ENCODE data around the gene GFRAL.
"Not testable (repeated sequence)": the region's sequence is repeated elsewhere in the genome, so short reads cannot be mapped to it uniquely, and the experiment has no call there.

The GFRAL gene

GRCh38 chr6:55327169-55327568, at the start of gene GFRAL:
Gene GFRAL (plus strand): TSS chr6:55327469. CDS start chr6:55327555, 86 bp downstream.
- Histone ChIP-seq H3K4me3 (ENCODE audit: low read depth in 1 of 2, low read length in 2 of 2) (no peak within 1 kb of the TSS), H3K9ac (ENCODE audit: low read length) (no peak within 1 kb of the TSS), H3K4me1 (ENCODE audit: insufficient read depth, low read length) (no peaks in the 10 kb centered on the region), H3K27ac (ENCODE audit: low read depth, low read length) (no peak within 1 kb of the TSS), H3K27me3 (ENCODE audit: control insufficient read depth in 1 of 2, insufficient read depth in 2 of 2, low read length in 2 of 2) (no peaks in the 10 kb centered on the region), H3K9me3 (ENCODE audit: low read length) (no peaks in the 10 kb centered on the region), H3K36me3 (ENCODE audit: insufficient read depth, low read length) (no peaks in the 10 kb centered on the region)

- Histone ChIP-seq H3K9me3 (ENCODE audit: low read length) (no peaks in the 10 kb centered on the region), H3K4me1 (ENCODE audit: insufficient read depth, low read length) (no peaks in the 10 kb centered on the region), H3K27ac (ENCODE audit: low read depth, low read length) (no peak overlapping the region), H3K9ac (ENCODE audit: low read length) (no peak overlapping the region), H3K27me3 (ENCODE audit: control insufficient read depth in 1 of 2, insufficient read depth in 2 of 2, low read length in 2 of 2) (no peaks in the 10 kb centered on the region), H3K36me3 (ENCODE audit: insufficient read depth, low read length) (no peaks in the 10 kb centered on the region), H3K4me3 (ENCODE audit: low read depth in 1 of 2, low read length in 2 of 2) (no peak overlapping the region)
These were observed 49.6 kb upstream of the GFRAL start for GRCh38 chr6:55277646-55278045.

- no peak overlapping the region for H3K27ac ChIP-seq (ENCODE audit: low read depth, low read length)
- no peaks in the 10 kb centered on the region for H3K27me3 ChIP-seq (ENCODE audit: control insufficient read depth in 1 of 2, insufficient read depth in 2 of 2, low read length in 2 of 2)
- no peaks in the 10 kb centered on the region for H3K9me3 ChIP-seq (ENCODE audit: low read length)
- no peaks in the 10 kb centered on the region for H3K4me1 ChIP-seq (ENCODE audit: insufficient read depth, low read length)
- H3K9ac ChIP-seq (ENCODE audit: low read length) = no peak overlapping the region
- no peaks in the 10 kb centered on the region for H3K36me3 ChIP-seq (ENCODE audit: insufficient read depth, low read length)
- no peak overlapping the region for H3K4me3 ChIP-seq (ENCODE audit: low read depth in 1 of 2, low read length in 2 of 2)
These were observed 46.1 kb upstream of the GFRAL start for GRCh38 chr6:55281215-55281614.

GRCh38 chr6:55282115-55282514, 45.2 kb upstream of the GFRAL start:
- Histone ChIP-seq H3K27me3 (ENCODE audit: control insufficient read depth in 1 of 2, insufficient read depth in 2 of 2, low read length in 2 of 2) (no peaks in the 10 kb centered on the region), H3K9me3 (ENCODE audit: low read length) (no peaks in the 10 kb centered on the region), H3K27ac (ENCODE audit: low read depth, low read length) (no peak overlapping the region), H3K4me1 (ENCODE audit: insufficient read depth, low read length) (no peaks in the 10 kb centered on the region), H3K4me3 (ENCODE audit: low read depth in 1 of 2, low read length in 2 of 2) (no peak overlapping the region), H3K9ac (ENCODE audit: low read length) (no peak overlapping the region), H3K36me3 (ENCODE audit: insufficient read depth, low read length) (no peaks in the 10 kb centered on the region)

GRCh38 chr6:55286824-55287223, 40.4 kb upstream of the GFRAL start:
- no peaks in the 10 kb centered on the region for H3K9me3 ChIP-seq (ENCODE audit: low read length)
- no peaks in the 10 kb centered on the region for H3K27me3 ChIP-seq (ENCODE audit: control insufficient read depth in 1 of 2, insufficient read depth in 2 of 2, low read length in 2 of 2)
- no peaks in the 10 kb centered on the region for H3K36me3 ChIP-seq (ENCODE audit: insufficient read depth, low read length)
- H3K27ac ChIP-seq (ENCODE audit: low read depth, low read length) = no peak overlapping the region
- H3K9ac ChIP-seq (ENCODE audit: low read length) = no peak overlapping the region
- no peaks in the 10 kb centered on the region for H3K4me1 ChIP-seq (ENCODE audit: insufficient read depth, low read length)
- H3K4me3 ChIP-seq (ENCODE audit: low read depth in 1 of 2, low read length in 2 of 2) = no peak overlapping the region

GRCh38 chr6:55290736-55291135, 36.5 kb upstream of the GFRAL start:
- Histone ChIP-seq H3K4me3 (ENCODE audit: low read depth in 1 of 2, low read length in 2 of 2) (no peak overlapping the region), H3K27me3 (ENCODE audit: control insufficient read depth in 1 of 2, insufficient read depth in 2 of 2, low read length in 2 of 2) (no peaks in the 10 kb centered on the region), H3K27ac (ENCODE audit: low read depth, low read length) (no peak overlapping the region), H3K36me3 (ENCODE audit: insufficient read depth, low read length) (no peaks in the 10 kb centered on the region), H3K4me1 (ENCODE audit: insufficient read depth, low read length) (no peaks in the 10 kb centered on the region), H3K9ac (ENCODE audit: low read length) (no peak overlapping the region), H3K9me3 (ENCODE audit: low read length) (no peaks in the 10 kb centered on the region)

GRCh38 chr6:55293116-55293515, 34.2 kb upstream of the GFRAL start:
- no peak overlapping the region for H3K4me3 ChIP-seq (ENCODE audit: low read depth in 1 of 2, low read length in 2 of 2)
- H3K27me3 ChIP-seq (ENCODE audit: control insufficient read depth in 1 of 2, insufficient read depth in 2 of 2, low read length in 2 of 2) = no peaks in the 10 kb centered on the region
- no peak overlapping the region for H3K27ac ChIP-seq (ENCODE audit: low read depth, low read length)
- H3K4me1 ChIP-seq (ENCODE audit: insufficient read depth, low read length) = no peaks in the 10 kb centered on the region
- no peaks in the 10 kb centered on the region for H3K36me3 ChIP-seq (ENCODE audit: insufficient read depth, low read length)
- no peak overlapping the region for H3K9ac ChIP-seq (ENCODE audit: low read length)
- H3K9me3 ChIP-seq (ENCODE audit: low read length) = no peaks in the 10 kb centered on the region

- not testable (repeated sequence) for H3K9me3 ChIP-seq (ENCODE audit: low read length); H3K4me1 ChIP-seq (ENCODE audit: insufficient read depth, low read length); H3K4me3 ChIP-seq (ENCODE audit: low read depth in 1 of 2, low read length in 2 of 2); H3K9ac ChIP-seq (ENCODE audit: low read length); H3K27me3 ChIP-seq (ENCODE audit: control insufficient read depth in 1 of 2, insufficient read depth in 2 of 2, low read length in 2 of 2); H3K27ac ChIP-seq (ENCODE audit: low read depth, low read length); H3K36me3 ChIP-seq (ENCODE audit: insufficient read depth, low read length)
These were observed 30.1 kb upstream of the GFRAL start for GRCh38 chr6:55297214-55297613.

GRCh38 chr6:55299286-55299985, 27.8 kb upstream of the GFRAL start:
- Histone ChIP-seq H3K27me3 (ENCODE audit: control insufficient read depth in 1 of 2, insufficient read depth in 2 of 2, low read length in 2 of 2) (no peaks in the 10 kb centered on the region), H3K4me1 (ENCODE audit: insufficient read depth, low read length) (no peaks in the 10 kb centered on the region), H3K9me3 (ENCODE audit: low read length) (no peaks in the 10 kb centered on the region), H3K27ac (ENCODE audit: low read depth, low read length) (no peak overlapping the region), H3K4me3 (ENCODE audit: low read depth in 1 of 2, low read length in 2 of 2) (no peak overlapping the region), H3K36me3 (ENCODE audit: insufficient read depth, low read length) (no peaks in the 10 kb centered on the region), H3K9ac (ENCODE audit: low read length) (no peak overlapping the region)

- H3K9me3 ChIP-seq (ENCODE audit: low read length) = no peaks in the 10 kb centered on the region
- no peak overlapping the region for H3K27ac ChIP-seq (ENCODE audit: low read depth, low read length)
- H3K4me1 ChIP-seq (ENCODE audit: insufficient read depth, low read length) = no peaks in the 10 kb centered on the region
- H3K9ac ChIP-seq (ENCODE audit: low read length) = no peak overlapping the region
- H3K27me3 ChIP-seq (ENCODE audit: control insufficient read depth in 1 of 2, insufficient read depth in 2 of 2, low read length in 2 of 2) = no peaks in the 10 kb centered on the region
- H3K4me3 ChIP-seq (ENCODE audit: low read depth in 1 of 2, low read length in 2 of 2) = no peak overlapping the region
- H3K36me3 ChIP-seq (ENCODE audit: insufficient read depth, low read length) = no peaks in the 10 kb centered on the region
These were observed 22.5 kb upstream of the GFRAL start for GRCh38 chr6:55304747-55305146.

- H3K36me3 ChIP-seq (ENCODE audit: insufficient read depth, low read length) = no peaks in the 10 kb centered on the region
- no peaks in the 10 kb centered on the region for H3K4me1 ChIP-seq (ENCODE audit: insufficient read depth, low read length)
- H3K27ac ChIP-seq (ENCODE audit: low read depth, low read length) = no peak overlapping the region
- H3K9ac ChIP-seq (ENCODE audit: low read length) = no peak overlapping the region
- H3K9me3 ChIP-seq (ENCODE audit: low read length) = no peaks in the 10 kb centered on the region
- no peak overlapping the region for H3K4me3 ChIP-seq (ENCODE audit: low read depth in 1 of 2, low read length in 2 of 2)
- H3K27me3 ChIP-seq (ENCODE audit: control insufficient read depth in 1 of 2, insufficient read depth in 2 of 2, low read length in 2 of 2) = no peaks in the 10 kb centered on the region
These were observed 7.1 kb upstream of the GFRAL start for GRCh38 chr6:55319961-55320695.

GRCh38 chr6:55320696-55321086, 6.6 kb upstream of the GFRAL start:
- no peaks in the 10 kb centered on the region for H3K27me3 ChIP-seq (ENCODE audit: control insufficient read depth in 1 of 2, insufficient read depth in 2 of 2, low read length in 2 of 2)
- H3K36me3 ChIP-seq (ENCODE audit: insufficient read depth, low read length) = no peaks in the 10 kb centered on the region
- H3K4me1 ChIP-seq (ENCODE audit: insufficient read depth, low read length) = no peaks in the 10 kb centered on the region
- no peak overlapping the region for H3K27ac ChIP-seq (ENCODE audit: low read depth, low read length)
- no peak overlapping the region for H3K9ac ChIP-seq (ENCODE audit: low read length)
- H3K4me3 ChIP-seq (ENCODE audit: low read depth in 1 of 2, low read length in 2 of 2) = no peak overlapping the region
- H3K9me3 ChIP-seq (ENCODE audit: low read length) = no peaks in the 10 kb centered on the region
